K562 (cell line): Measurements from ENCODE around the gene NME4.

ENCODE experiments used
- ATF1 ChIP-seq, 2 experiments: fragments of 450-650 bp in 1 of 2; IDR thresholded peaks; 2 replicates each; pipeline ENCODE4 v1.6.1; 2016; ENCODE audit warnings: missing compliant biosample characterization in 1 of 2, missing genetic modification characterization in 1 of 2
- CTCF ChIP-seq, 3 experiments: IDR thresholded peaks in 2 of 3; conservative IDR thresholded peaks in 1 of 3; 2 replicates each; pipeline ENCODE4 v1.5.1; 2011 to 2012; ENCODE audit warnings: low read length in 3 of 3, mild to moderate bottlenecking in 3 of 3, control low read depth in 2 of 3, improper control_type of control experiment in 1 of 3, inconsistent platforms in 1 of 3, low read depth in 1 of 3, mixed read lengths in 1 of 3, moderate library complexity in 1 of 3; ENCODE audit not compliant: insufficient read depth in 2 of 3
- JUN ChIP-seq, 2 experiments: sonication (generic) in 1 of 2; formaldehyde crosslinking in 1 of 2; IDR thresholded peaks; 2 replicates each; pipeline versions ENCODE4 v1.6.1 to v1.8.0; 2012 to 2022; ENCODE audit warnings: borderline replicate concordance in 2 of 2, mild to moderate bottlenecking in 2 of 2, improper control_type of control experiment in 1 of 2, low read depth in 1 of 2, low read length in 1 of 2, missing genetic modification reagents in 1 of 2
- MLLT1 ChIP-seq, 2 experiments: fragments of 450-650 bp; IDR thresholded peaks; 2 replicates each; pipeline ENCODE4 v1.6.1; 2016
- MTF1 ChIP-seq: fragments of 250-450 bp; sonication (Bioruptor Pico); IDR thresholded peaks from 2 replicates; pipeline ENCODE4 v1.9.0; 2021; ENCODE audit warnings: moderate library complexity, mild to moderate bottlenecking, inconsistent platforms, borderline replicate concordance
- POLR2A ChIP-seq: fragments of 450-650 bp; conservative IDR thresholded peaks from 2 replicates; pipeline ENCODE4 v1.6.1; 2016
- RFX5 ChIP-seq: IDR thresholded peaks from 2 replicates; pipeline ENCODE4 v1.6.1; 2011; ENCODE audit warnings: low read depth, mild to moderate bottlenecking, improper control_type of control experiment, low read length
- SPI1 ChIP-seq: IDR thresholded peaks from 2 replicates; pipeline ENCODE4 v1.6.1; 2011; ENCODE audit warnings: low read depth, low read length, control low read depth, borderline replicate concordance
- ZFPM2 ChIP-seq: fragments of 250-450 bp; sonication (Bioruptor Pico); IDR thresholded peaks from 2 replicates; pipeline ENCODE4 v1.5.1; 2022; ENCODE audit warnings: mild to moderate bottlenecking
- ZNF217 ChIP-seq: sonication (generic); formaldehyde crosslinking; IDR thresholded peaks from 2 replicates; pipeline ENCODE4 v1.8.0; 2022; ENCODE audit warnings: mild to moderate bottlenecking, missing genetic modification reagents
- ZNF274 ChIP-seq: IDR thresholded peaks from 2 replicates; pipeline ENCODE4 v1.6.1; 2011; ENCODE audit warnings: low read depth, mild to moderate bottlenecking, low read length, moderate library complexity, borderline replicate concordance
- ZNF384 ChIP-seq: IDR thresholded peaks from 2 replicates; pipeline ENCODE4 v1.6.1; 2012; ENCODE audit warnings: low read depth, low read length, improper control_type of control experiment

DNA sequence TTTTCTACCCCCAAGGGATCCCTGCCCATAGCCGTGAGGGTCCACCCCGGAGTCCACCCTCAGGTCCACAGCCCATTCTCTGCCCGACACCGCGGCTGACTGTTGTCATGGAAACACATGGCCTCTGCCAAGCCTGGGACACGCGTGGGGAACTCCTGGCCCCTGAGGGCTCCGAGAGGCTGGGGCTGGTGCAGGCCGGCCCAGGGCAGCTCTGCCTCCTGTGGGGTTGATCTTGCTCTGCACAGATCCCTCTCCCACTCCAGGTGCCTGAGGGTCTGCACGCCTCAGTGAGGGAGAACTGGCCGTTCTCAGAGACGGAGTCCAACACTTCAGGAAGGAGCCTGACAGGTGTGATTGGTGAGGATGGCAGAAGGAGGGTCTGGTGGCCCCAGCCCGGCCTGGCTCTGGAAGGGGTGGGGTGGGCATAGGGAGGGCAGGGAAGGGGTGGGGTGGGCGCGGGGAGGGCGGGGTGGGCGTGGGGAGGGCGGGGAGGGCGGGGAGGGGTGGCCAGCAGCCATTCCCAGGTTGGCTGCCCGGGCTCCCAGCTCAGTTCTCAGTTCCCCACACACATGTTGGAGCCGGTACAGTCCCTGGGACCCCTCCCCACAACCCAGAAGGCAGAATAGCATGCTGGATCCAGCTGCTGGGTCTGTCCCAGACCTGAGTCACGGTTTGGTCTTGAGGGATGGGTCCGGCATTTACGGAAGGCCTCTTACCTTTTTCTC is 33.1 kb upstream of the NME4 start:
- no peak for TF ChIP-seq MTF1
- no peak for TF ChIP-seq ZNF217 (CRISPR knock-in tag)
- no peak for TF ChIP-seq ZNF274
- no peak for TF ChIP-seq POLR2A
- TF ChIP-seq SPI1 = no peak
- TF ChIP-seq MLLT1 (IDR thresholded peaks at IDR 0.05) = no peak
- TF ChIP-seq ZNF384 = no peak
- no peak for TF ChIP-seq JUN (IDR thresholded peaks at IDR 0.05; ENCODE audit: borderline replicate concordance, low read depth, low read length)
- no peak for TF ChIP-seq JUN (CRISPR knock-in tag; IDR thresholded peaks at IDR 0.05; ENCODE audit: borderline replicate concordance)
- TF ChIP-seq CTCF (IDR thresholded peaks at IDR 0.05 in 2 of 3, conservative IDR thresholded peaks at IDR 0.05 in 1 of 3; ENCODE audit: insufficient read depth in 2 of 3, low read depth in 1 of 3, low read length in 3 of 3) = no peak
- no peak for TF ChIP-seq ZFPM2 (CRISPR knock-in tag)
- no peak for TF ChIP-seq ATF1 (CRISPR knock-in tag; IDR thresholded peaks at IDR 0.05)
- TF ChIP-seq ATF1 (tag; IDR thresholded peaks at IDR 0.05) = no peak
- TF ChIP-seq RFX5 = no peak
